OCI-LY7 (cell line): ENCODE results near the gene CALD1. TPM values are rescaled to one million over a fixed set of nuclear protein-coding genes. Genes with fewer than 3 reads are reported as not detected.

Source experiments
- BruUV-seq: library from RNA; stranded (reverse); fragments of 400-500 nt; replicated peaks from 2 replicates; lab custom pipeline; 2021; lab: Mats Ljungman, UMichigan
- CTCF ChIA-PET: fragments of 300-600 bp; sonication (Branson Sonifier 250); formaldehyde crosslinking; loops from one replicate; lab custom pipeline; 2022; ENCODE audit warnings: antibody characterized with exemption; ENCODE audit not compliant: unreplicated experiment; lab: Charles Lee
- POLR2A ChIA-PET: fragments of 300-600 bp; sonication (Branson Sonifier 250); formaldehyde crosslinking; loops from one replicate; lab custom pipeline; 2022; ENCODE audit warnings: antibody characterized with exemption; lab: Charles Lee
- DNase-seq: peaks from one replicate; pipeline ENCODE4 v3.0.0-alpha.2; 2015; ENCODE audit warnings: low spot score
- H2AFZ ChIP-seq: fragments of 200-600 bp; sonication (generic), shearing (Covaris generic); 2 replicates; pipeline ENCODE4 v1.6.1; 2014; ENCODE audit warnings: mild to moderate bottlenecking, antibody characterized with exemption, low read length, moderate library complexity
- H3K27ac ChIP-seq: fragments of 200-600 bp; sonication (generic); 2 replicates; pipeline ENCODE4 v1.5.1; 2014; ENCODE audit warnings: mixed run types, low read depth, mild to moderate bottlenecking, moderate library complexity, low read length, inconsistent platforms; ENCODE audit not compliant: poor library complexity, severe bottlenecking
- H3K36me3 ChIP-seq: fragments of 200-600 bp; sonication (generic); 2 replicates; pipeline ENCODE4 v1.6.1; 2014; ENCODE audit warnings: mild to moderate bottlenecking, antibody characterized with exemption, low read length, moderate library complexity, mixed read lengths; ENCODE audit not compliant: insufficient read depth
- H3K4me1 ChIP-seq: fragments of 200-600 bp; sonication (generic); 2 replicates; pipeline ENCODE4 v1.5.1; 2014; ENCODE audit warnings: mild to moderate bottlenecking, low read length; ENCODE audit not compliant: insufficient read depth, poor library complexity, severe bottlenecking
- H3K4me2 ChIP-seq: fragments of 200-600 bp; sonication (generic); 2 replicates; pipeline ENCODE4 v1.6.1; 2014; ENCODE audit warnings: mild to moderate bottlenecking, low read length
- H3K4me3 ChIP-seq: fragments of 200-600 bp; sonication (generic); 2 replicates; pipeline ENCODE4 v1.5.1; 2014; ENCODE audit warnings: mild to moderate bottlenecking, low read depth, low read length; ENCODE audit not compliant: poor library complexity, severe bottlenecking
- H3K79me2 ChIP-seq: fragments of 200-600 bp; sonication (generic); 2 replicates; pipeline ENCODE4 v1.6.1; 2016; ENCODE audit warnings: low read depth, mild to moderate bottlenecking, low read length, moderate library complexity, mixed read lengths; ENCODE audit not compliant: insufficient read depth
- H3K9me2 ChIP-seq: fragments of 200-600 bp; sonication (generic); 2 replicates; pipeline ENCODE4 v1.6.1; 2016; ENCODE audit warnings: mild to moderate bottlenecking, low read length, mixed read lengths; ENCODE audit not compliant: insufficient read depth
- H3K9me3 ChIP-seq: fragments of 200-600 bp; sonication (generic); 2 replicates; pipeline ENCODE4 v1.6.1; 2014; ENCODE audit warnings: mild to moderate bottlenecking, mixed run types, low read length, mixed read lengths
- H4K20me1 ChIP-seq: fragments of 200-600 bp; sonication (generic); 2 replicates; pipeline ENCODE4 v1.6.1; 2014; ENCODE audit warnings: mild to moderate bottlenecking, antibody characterized with exemption, low read length, moderate library complexity, mixed read lengths; ENCODE audit not compliant: insufficient read depth
- CTCF ChIP-seq: fragments of 200-600 bp; sonication (generic); conservative IDR thresholded peaks from 2 replicates; pipeline ENCODE4 v1.5.1; 2014; ENCODE audit warnings: mild to moderate bottlenecking, antibody characterized with exemption, low read length, moderate library complexity, mixed read lengths
- EZH2phosphoT487 ChIP-seq: fragments of 200-600 bp; sonication (generic); IDR thresholded peaks from 2 replicates; pipeline ENCODE4 v1.6.1; 2018; ENCODE audit warnings: low read depth, borderline replicate concordance, mild to moderate bottlenecking, mixed run types, antibody characterized with exemption, low read length, moderate library complexity, mixed read lengths
- intact Hi-C: fragments of 100-400 bp; cut with micrococcal nuclease; formaldehyde crosslinking; loops from one replicate; pipeline ENCODE4 v1.10.0; 2022; ENCODE audit not compliant: unreplicated experiment
- total RNA-seq, 2 experiments: library from RNA; depleted of rRNA in 1 of 2; stranded (reverse); fragments of >200 nt in 1 of 2; shearing (Covaris generic) in 1 of 2; gene quantifications; 2 replicates each; pipeline ENCODE4 v1.2.3, GENCODE V29; 2014 to 2022

CALD1 gene
- total RNA-seq, 2 experiments from 2014 or later, result 0.25 to 0.49 TPM

GRCh38 chr7:134946260-134946659 lies 166.8 kb downstream of the CALD1 start:
- no peak for DNase-seq
- ChIA-PET CTCF (no interaction called here), POLR2A (no interaction called here)
- H3K4me2 ChIP-seq, result no peak overlapping the region
- no peaks in the 10 kb centered on the region for H3K4me1 ChIP-seq
- no peaks in the 10 kb centered on the region for H3K36me3 ChIP-seq
- no peak overlapping the region for H2AFZ ChIP-seq
- BruUV-seq, result no TSS peak
- no peaks in the 10 kb centered on the region for H3K79me2 ChIP-seq
- H3K9me2 ChIP-seq, result no peaks in the 10 kb centered on the region
- no peak overlapping the region for H3K4me3 ChIP-seq
- no peak for TF ChIP-seq CTCF
- no peaks in the 10 kb centered on the region for H4K20me1 ChIP-seq
- intact Hi-C loops, result loop anchor here (10.0 kb wide), 1 partner anchor 511 kb away; no protein-coding TSS in a partner anchor
- H3K9me3 ChIP-seq, result no peaks in the 10 kb centered on the region
- no peak overlapping the region for H3K27ac ChIP-seq

- Histone ChIP-seq H3K9me2 (no peaks in the 10 kb centered on the region), H3K79me2 (no peaks in the 10 kb centered on the region), H3K27ac (no peak overlapping the region), H4K20me1 (no peaks in the 10 kb centered on the region), H3K4me2 (no peak overlapping the region), H3K9me3 (no peaks in the 10 kb centered on the region), H3K4me1 (no peaks in the 10 kb centered on the region), H3K36me3 (no peaks in the 10 kb centered on the region), H2AFZ (no peak overlapping the region), H3K4me3 (no peak overlapping the region)
- no peak for TF ChIP-seq EZH2phosphoT487
- TF ChIP-seq CTCF, result no peak
- DNase-seq, result no peak
- intact Hi-C loops, result loop anchor here (10.0 kb wide), 1 partner anchor 513 kb away; no protein-coding TSS in a partner anchor
- CTCF ChIA-PET, result no interaction called here
- no TSS peak for BruUV-seq
- POLR2A ChIA-PET, result no interaction called here
Measured at GRCh38 chr7:134947329-134947728, 167.9 kb downstream of the CALD1 start.

GRCh38 chr7:134947831-134948230 lies 168.4 kb downstream of the CALD1 start:
- TF ChIP-seq CTCF (no peak), EZH2phosphoT487 (no peak)
- Histone ChIP-seq H3K4me2 (no peak overlapping the region), H4K20me1 (no peaks in the 10 kb centered on the region), H3K4me1 (no peaks in the 10 kb centered on the region), H3K9me2 (no peaks in the 10 kb centered on the region), H2AFZ (no peak overlapping the region), H3K9me3 (no peaks in the 10 kb centered on the region), H3K4me3 (no peak overlapping the region), H3K27ac (no peak overlapping the region), H3K79me2 (no peaks in the 10 kb centered on the region), H3K36me3 (no peaks in the 10 kb centered on the region)
- intact Hi-C loops, result loop anchor here (10.0 kb wide), 1 partner anchor 513 kb away; no protein-coding TSS in a partner anchor
- no peak for DNase-seq
- BruUV-seq, result no TSS peak
- ChIA-PET CTCF (no interaction called here), POLR2A (no interaction called here)
